HEK293 (cell line): Measurements from ENCODE around the gene C4orf50.

Experiments
- CTCF ChIA-PET: fragments of 350-600 bp; formaldehyde crosslinking; extraction: SDS; loops from one replicate; lab custom pipeline; 2021; ENCODE audit warnings: antibody characterized with exemption; lab: Yijun Ruan, JAX
- POLR2A ChIA-PET: fragments of 300-600 bp; formaldehyde crosslinking; extraction: SDS; loops from one replicate; lab custom pipeline; 2020; ENCODE audit warnings: antibody characterized with exemption, inconsistent platforms; lab: Yijun Ruan, JAX
- H3K27ac ChIP-seq: fragments of 200-500 bp; sonication (Bioruptor generic); 2 replicates; pipeline ENCODE4 v1.5.1; 2014; ENCODE audit warnings: low read depth, low read length, control low read depth, inconsistent platforms; ENCODE audit errors: extremely low read depth
- H3K36me3 ChIP-seq, 2 experiments: fragments of 200-500 bp in 1 of 2; sonication (Bioruptor generic) in 1 of 2; 1 replicate in 1 of 2; 2 replicates in 1 of 2; pipeline ENCODE4 v1.5.1; 2014 to 2017; ENCODE audit warnings: inconsistent platforms in 2 of 2, low read length in 2 of 2; ENCODE audit not compliant: control insufficient read depth in 2 of 2, insufficient read depth in 1 of 2
- H3K4me1 ChIP-seq: fragments of 200-500 bp; sonication (Bioruptor generic); 2 replicates; pipeline ENCODE4 v1.5.1; 2014; ENCODE audit warnings: mild to moderate bottlenecking, low read length, inconsistent platforms; ENCODE audit not compliant: control insufficient read depth, insufficient read depth
- H3K4me3 ChIP-seq: 2 replicates; pipeline ENCODE4 v1.5.1; 2011; ENCODE audit warnings: low read depth, mild to moderate bottlenecking, control low read depth, low read length, moderate library complexity
- H3K9me3 ChIP-seq: fragments of 200-500 bp; sonication (Bioruptor generic); 2 replicates; pipeline ENCODE4 v1.5.1; 2014; ENCODE audit warnings: low read depth, low read length, inconsistent platforms; ENCODE audit not compliant: control insufficient read depth, insufficient read depth
- GLIS1 ChIP-seq: fragments of 450-650 bp; formaldehyde crosslinking; IDR thresholded peaks from 2 replicates; pipeline ENCODE4 v1.5.1; 2016; ENCODE audit warnings: missing biosample characterization, missing genetic modification characterization
- HOXA7 ChIP-seq: sonication (generic); formaldehyde crosslinking; IDR thresholded peaks from 2 replicates; pipeline ENCODE4 v1.8.1; 2022; ENCODE audit warnings: missing genetic modification reagents, borderline replicate concordance
- KLF8 ChIP-seq: fragments of 450-650 bp; formaldehyde crosslinking; IDR thresholded peaks from 2 replicates; pipeline ENCODE4 v1.5.1; 2016; ENCODE audit warnings: missing biosample characterization, missing genetic modification characterization
- PRDM1 ChIP-seq: fragments of 450-650 bp; formaldehyde crosslinking; IDR thresholded peaks from 2 replicates; pipeline ENCODE4; 2016; ENCODE audit warnings: missing biosample characterization, missing genetic modification characterization
- PRDM6 ChIP-seq: fragments of 450-650 bp; formaldehyde crosslinking; IDR thresholded peaks from 2 replicates; pipeline ENCODE4 v1.5.1; 2017; ENCODE audit warnings: missing biosample characterization, missing genetic modification characterization
- REST ChIP-seq: fragments of 450-650 bp; formaldehyde crosslinking; IDR thresholded peaks from 2 replicates; pipeline ENCODE4 v1.5.1; 2016; ENCODE audit warnings: missing biosample characterization, missing genetic modification characterization
- ZNF133 ChIP-seq: fragments of 450-650 bp; formaldehyde crosslinking; IDR thresholded peaks from 2 replicates; pipeline ENCODE4 v1.5.1; 2016; ENCODE audit warnings: missing biosample characterization, missing genetic modification characterization
- ZNF140 ChIP-seq: fragments of 450-650 bp; formaldehyde crosslinking; IDR thresholded peaks from 2 replicates; pipeline ENCODE4 v1.5.1; 2016; ENCODE audit warnings: missing biosample characterization, missing genetic modification characterization
- ZNF2 ChIP-seq: fragments of 450-650 bp; formaldehyde crosslinking; IDR thresholded peaks from 2 replicates; pipeline ENCODE4 v1.5.1; 2016; ENCODE audit warnings: missing biosample characterization, missing genetic modification characterization
- ZNF266 ChIP-seq: fragments of 450-650 bp; formaldehyde crosslinking; IDR thresholded peaks from 2 replicates; pipeline ENCODE4 v1.5.1; 2016; ENCODE audit warnings: missing biosample characterization, missing genetic modification characterization, low read depth
- ZNF335 ChIP-seq: fragments of 450-650 bp; formaldehyde crosslinking; conservative IDR thresholded peaks from 2 replicates; pipeline ENCODE4 v1.5.1; 2016; ENCODE audit warnings: missing biosample characterization, missing genetic modification characterization
- ZNF560 ChIP-seq: fragments of 450-650 bp; formaldehyde crosslinking; IDR thresholded peaks from 2 replicates; pipeline ENCODE4 v1.5.1; 2017; ENCODE audit warnings: missing biosample characterization, missing genetic modification characterization, borderline replicate concordance
- ZNF747 ChIP-seq: fragments of 450-650 bp; formaldehyde crosslinking; IDR thresholded peaks from 2 replicates; pipeline ENCODE4 v1.5.1; 2016; ENCODE audit warnings: missing biosample characterization, missing genetic modification characterization
- ZNF776 ChIP-seq: fragments of 450-650 bp; formaldehyde crosslinking; IDR thresholded peaks from 2 replicates; pipeline ENCODE4 v1.5.0; 2017; ENCODE audit warnings: missing biosample characterization, missing genetic modification characterization, borderline replicate concordance
- ZNF777 ChIP-seq: fragments of 450-650 bp; formaldehyde crosslinking; IDR thresholded peaks from 2 replicates; pipeline ENCODE4 v1.5.1; 2017; ENCODE audit warnings: missing biosample characterization, missing genetic modification characterization, borderline replicate concordance
- ZXDB ChIP-seq: fragments of 450-650 bp; formaldehyde crosslinking; IDR thresholded peaks from 2 replicates; pipeline ENCODE4 v1.5.1; 2016; ENCODE audit warnings: missing biosample characterization, missing genetic modification characterization
- TF ChIP-seq, protein P1 (sequence below): fragments of 450-650 bp; formaldehyde crosslinking; conservative IDR thresholded peaks from 2 replicates; pipeline ENCODE4 v1.5.1; 2016; ENCODE audit warnings: low read depth, missing biosample characterization, missing genetic modification characterization

C4orf50 gene

DNA sequence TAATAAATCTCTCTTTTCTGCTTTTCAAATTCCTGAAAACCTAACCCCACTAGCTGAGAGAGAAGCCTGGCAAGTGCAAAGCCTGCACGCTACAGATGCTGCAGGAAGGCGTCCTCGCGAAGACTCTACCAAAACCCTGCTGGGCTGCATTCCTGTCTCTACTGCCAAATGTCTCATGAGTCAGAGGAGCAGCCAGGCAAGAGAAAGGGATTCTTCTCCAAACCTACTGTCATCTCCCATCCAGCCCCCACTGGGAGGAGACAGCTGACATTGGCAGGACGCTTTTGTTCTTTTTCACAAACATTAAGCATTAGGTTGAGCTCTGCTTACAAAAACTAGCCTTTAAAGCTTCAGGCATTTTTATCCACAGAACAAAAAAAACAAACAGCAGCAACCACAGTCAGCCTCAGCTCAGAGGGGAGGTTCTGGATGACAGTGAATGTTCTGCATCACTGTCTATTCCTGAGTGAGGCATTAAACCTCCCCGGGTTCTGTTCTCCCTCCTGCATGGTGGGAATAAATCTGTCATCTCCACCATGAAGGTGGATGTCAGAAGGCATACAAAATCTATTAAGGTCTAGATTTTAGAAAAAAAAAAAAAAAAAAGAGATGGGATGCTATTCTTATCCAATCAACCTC, 143.3 kb downstream of the C4orf50 start:
- CTCF ChIA-PET = interaction anchor here (0.7 kb wide), 1 partner anchor 1545 kb away, joined by 3 read pairs; no protein-coding TSS in a partner anchor
- H3K4me1 ChIP-seq = no peaks in the 10 kb centered on the region
- H3K4me3 ChIP-seq = no peak overlapping the region
- POLR2A ChIA-PET = interaction anchor here (0.6 kb wide), 1 partner anchor 110 kb away, joined by 3 read pairs; no protein-coding TSS in a partner anchor
- no peak overlapping the region for H3K27ac ChIP-seq
- TF ChIP-seq GLIS1 (tag by site-specific recombination) (0 out of 2 replicates have a peak, but pooled peaks have one; percentile 17), ZNF335 (no peak)
- no peaks in the 10 kb centered on the region for H3K9me3 ChIP-seq
- no peaks in the 10 kb centered on the region for H3K36me3 ChIP-seq

- Histone ChIP-seq H3K9me3 (no peaks in the 10 kb centered on the region), H3K27ac (no peak overlapping the region), H3K36me3 (no peaks in the 10 kb centered on the region), H3K4me1 (no peaks in the 10 kb centered on the region), H3K4me3 (no peak overlapping the region)
- CTCF ChIA-PET = no interaction called here
- POLR2A ChIA-PET = no interaction called here
- TF ChIP-seq PRDM1 (tag by site-specific recombination) (no peak), KLF8 (no peak), ZNF747 (tag by site-specific recombination) (no peak), ZNF2 (tag by site-specific recombination) (no peak), ZNF133 (no peak), PRDM6 (tag by site-specific recombination) (no peak), ZXDB (tag by site-specific recombination) (no peak)
Observed at GRCh38 chr4:5870701-5871100, 147.5 kb downstream of the C4orf50 start.

GRCh38 chr4:5869966-5870619, 148.1 kb downstream of the C4orf50 start:
- ChIA-PET POLR2A (no interaction called here), CTCF (no interaction called here)

DNA sequence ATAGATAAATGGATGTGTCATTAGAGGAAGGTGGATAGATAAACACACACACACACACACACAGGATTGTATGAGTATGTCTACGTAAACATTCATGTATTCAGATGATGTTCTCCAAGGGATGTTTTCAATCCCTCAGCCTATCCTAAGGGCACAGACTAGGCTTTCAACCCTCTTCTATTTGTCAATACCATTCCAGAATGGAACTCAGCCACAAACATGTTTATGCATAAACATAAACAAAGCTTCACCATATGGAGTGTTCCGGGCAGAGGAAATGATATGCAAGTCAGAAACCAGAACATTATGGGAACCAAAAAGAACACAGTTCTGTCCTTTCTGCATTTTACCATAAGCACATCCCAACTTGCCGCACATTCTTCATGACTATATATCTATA, 150.4 kb downstream of the C4orf50 start:
- H3K27ac ChIP-seq = no peak overlapping the region
- ChIA-PET CTCF (no interaction called here), POLR2A (no interaction called here)
- no peaks in the 10 kb centered on the region for H3K4me1 ChIP-seq
- H3K4me3 ChIP-seq = no peak overlapping the region
- no peaks in the 10 kb centered on the region for H3K36me3 ChIP-seq
- no peaks in the 10 kb centered on the region for H3K9me3 ChIP-seq
- TF ChIP-seq REST (no peak), ZNF140 (no peak), ZNF266 (no peak), HOXA7 (CRISPR knock-in tag) (no peak), ZNF560 (tag by site-specific recombination) (no peak), ZNF776 (tag by site-specific recombination) (no peak)
- TF ChIP-seq, protein P1, sequence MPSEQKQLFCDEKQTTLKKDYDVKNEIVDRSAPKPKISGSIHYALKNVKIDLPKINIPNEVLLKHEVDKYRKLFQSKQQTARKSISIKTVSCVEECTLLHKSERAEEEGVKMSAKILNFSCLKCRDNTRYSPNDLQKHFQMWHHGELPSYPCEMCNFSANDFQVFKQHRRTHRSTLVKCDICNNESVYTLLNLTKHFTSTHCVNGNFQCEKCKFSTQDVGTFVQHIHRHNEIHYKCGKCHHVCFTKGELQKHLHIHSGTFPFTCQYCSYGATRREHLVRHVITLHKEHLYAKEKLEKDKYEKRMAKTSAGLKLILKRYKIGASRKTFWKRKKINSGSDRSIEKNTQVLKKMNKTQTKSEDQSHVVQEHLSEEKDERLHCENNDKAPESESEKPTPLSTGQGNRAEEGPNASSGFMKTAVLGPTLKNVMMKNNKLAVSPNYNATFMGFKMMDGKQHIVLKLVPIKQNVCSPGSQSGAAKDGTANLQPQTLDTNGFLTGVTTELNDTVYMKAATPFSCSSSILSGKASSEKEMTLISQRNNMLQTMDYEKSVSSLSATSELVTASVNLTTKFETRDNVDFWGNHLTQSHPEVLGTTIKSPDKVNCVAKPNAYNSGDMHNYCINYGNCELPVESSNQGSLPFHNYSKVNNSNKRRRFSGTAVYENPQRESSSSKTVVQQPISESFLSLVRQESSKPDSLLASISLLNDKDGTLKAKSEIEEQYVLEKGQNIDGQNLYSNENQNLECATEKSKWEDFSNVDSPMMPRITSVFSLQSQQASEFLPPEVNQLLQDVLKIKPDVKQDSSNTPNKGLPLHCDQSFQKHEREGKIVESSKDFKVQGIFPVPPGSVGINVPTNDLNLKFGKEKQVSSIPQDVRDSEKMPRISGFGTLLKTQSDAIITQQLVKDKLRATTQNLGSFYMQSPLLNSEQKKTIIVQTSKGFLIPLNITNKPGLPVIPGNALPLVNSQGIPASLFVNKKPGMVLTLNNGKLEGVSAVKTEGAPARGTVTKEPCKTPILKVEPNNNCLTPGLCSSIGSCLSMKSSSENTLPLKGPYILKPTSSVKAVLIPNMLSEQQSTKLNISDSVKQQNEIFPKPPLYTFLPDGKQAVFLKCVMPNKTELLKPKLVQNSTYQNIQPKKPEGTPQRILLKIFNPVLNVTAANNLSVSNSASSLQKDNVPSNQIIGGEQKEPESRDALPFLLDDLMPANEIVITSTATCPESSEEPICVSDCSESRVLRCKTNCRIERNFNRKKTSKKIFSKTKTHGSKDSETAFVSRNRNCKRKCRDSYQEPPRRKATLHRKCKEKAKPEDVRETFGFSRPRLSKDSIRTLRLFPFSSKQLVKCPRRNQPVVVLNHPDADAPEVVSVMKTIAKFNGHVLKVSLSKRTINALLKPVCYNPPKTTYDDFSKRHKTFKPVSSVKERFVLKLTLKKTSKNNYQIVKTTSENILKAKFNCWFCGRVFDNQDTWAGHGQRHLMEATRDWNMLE (tag by site-specific recombination) = no peak

More at GRCh38 chr4:5869966-5870619, 148.1 kb downstream of the C4orf50 start:
- Histone ChIP-seq H3K27ac (no peak overlapping the region), H3K4me1 (no peaks in the 10 kb centered on the region), H3K4me3 (no peak overlapping the region), H3K9me3 (no peaks in the 10 kb centered on the region), H3K36me3 (no peaks in the 10 kb centered on the region)
- no peak for TF ChIP-seq ZNF777 (tag by site-specific recombination)
